Thyroid gland (tissue), 4 donors: ENCODE data around the gene DPF3. TPM values are rescaled to one million over a fixed set of nuclear protein-coding genes. Genes with fewer than 3 reads are reported as not detected.

ENCODE experiments used
- DNase-seq, 2 donors: peaks; one replicate each; pipeline ENCODE4 v3.0.0-alpha.2; 2019
- H3K27ac ChIP-seq, 3 donors: fragments of 200-600 bp; sonication (generic); 1 replicate in 2 of 3; 2 replicates in 1 of 3; pipeline ENCODE4 v1.5.1; 2016 to 2019; ENCODE audit warnings: mild to moderate bottlenecking in 1 of 3, moderate library complexity in 1 of 3
- H3K27me3 ChIP-seq: fragments of 200-600 bp; sonication (generic); one replicate; pipeline ENCODE4 v1.5.1; 2019
- H3K36me3 ChIP-seq, 2 donors: fragments of 200-600 bp; sonication (generic); one replicate each; pipeline ENCODE4 v1.5.1; 2016 to 2019
- H3K4me1 ChIP-seq, 2 donors: fragments of 200-600 bp; sonication (generic); one replicate each; pipeline ENCODE4 v1.5.1; 2017 to 2019
- H3K4me3 ChIP-seq, 3 donors: fragments of 200-600 bp; sonication (generic); replicated peaks in 1 of 3; 1 replicate in 2 of 3; 2 replicates in 1 of 3; pipeline ENCODE4 v1.5.1; 2016; ENCODE audit warnings: mild to moderate bottlenecking in 1 of 3
- H3K9me3 ChIP-seq: fragments of 200-600 bp; sonication (generic); one replicate; pipeline ENCODE4 v1.5.1; 2017
- CTCF ChIP-seq, 6 experiments: fragments of 200-600 bp in 3 of 6; fragments of 450-650 bp in 3 of 6; sonication (generic) in 3 of 6; IDR thresholded peaks; one replicate each; pipeline ENCODE4 v1.5.1; 2016 to 2019; ENCODE audit warnings: antibody characterized with exemption in 6 of 6, mild to moderate bottlenecking in 2 of 6, inconsistent platforms in 1 of 6, moderate library complexity in 1 of 6
- POLR2A ChIP-seq, 2 donors: fragments of 450-650 bp; IDR thresholded peaks; one replicate each; pipeline ENCODE4 v1.6.1; 2017; ENCODE audit warnings: antibody characterized with exemption in 2 of 2, mild to moderate bottlenecking in 2 of 2, moderate library complexity in 1 of 2
- WGBS, 2 donors: methylation state at CpG; one replicate each; pipeline ENCODE4 v1.1.5; 2017; 5-methylcytosine and 5-hydroxymethylcytosine counted together
- intact Hi-C: fragments of 100-400 bp; cut with DNase I; formaldehyde crosslinking; loops from one replicate; pipeline ENCODE4 v1.15.1; 2023
- total RNA-seq, 4 donors: library from RNA; depleted of rRNA; stranded (reverse); fragments of >200 nt; gene quantifications; one replicate each; pipeline ENCODE4 v1.2.3, GENCODE V29; 2016

Gene DPF3
- total RNA-seq, 4 donors from 2014 or later = 0.27 to 3.3 (median 1.3) TPM

GRCh38 chr14:72630374-72630773 is 263.5 kb downstream of the DPF3 start:
- no peak for DNase-seq
- intact Hi-C loops = no loop called here

GRCh38 chr14:72629534-72629933 is 264.4 kb downstream of the DPF3 start:
- TF ChIP-seq CTCF (IDR thresholded peaks at IDR 0.05) = no peak
- no peak for TF ChIP-seq POLR2A (IDR thresholded peaks at IDR 0.05)
- H3K4me3 ChIP-seq = no peak overlapping the region
- H3K27me3 ChIP-seq = no peaks in the 10 kb centered on the region
- 83 to 97% methylated on average over 2 of the region's 2 CpGs for WGBS, 2 donors
- no peaks in the 10 kb centered on the region for H3K4me1 ChIP-seq
- DNase-seq = no peak
- no peaks in the 10 kb centered on the region for H3K36me3 ChIP-seq
- intact Hi-C loops = no loop called here
- no peaks in the 10 kb centered on the region for H3K9me3 ChIP-seq
- H3K27ac ChIP-seq = no peak overlapping the region

More at GRCh38 chr14:72630374-72630773, 263.5 kb downstream of the DPF3 start:
- no peak overlapping the region for H3K27ac ChIP-seq
- 88 to 95% methylated on average over 4 of the region's 4 CpGs for WGBS, 2 donors
- no peak overlapping the region for H3K4me3 ChIP-seq
- no peaks in the 10 kb centered on the region for H3K36me3 ChIP-seq
- TF ChIP-seq POLR2A (IDR thresholded peaks at IDR 0.05) (no peak), CTCF (IDR thresholded peaks at IDR 0.05) (no peak)
- H3K4me1 ChIP-seq = no peaks in the 10 kb centered on the region
- H3K9me3 ChIP-seq = no peaks in the 10 kb centered on the region
- no peaks in the 10 kb centered on the region for H3K27me3 ChIP-seq

- H3K4me1 ChIP-seq = no peaks in the 10 kb centered on the region
Measured at GRCh38 chr14:72625689-72626088, 268.2 kb downstream of the DPF3 start.

GRCh38 chr14:72621387-72622065 is 272.4 kb downstream of the DPF3 start:
- intact Hi-C loops = no loop called here
- Histone ChIP-seq H3K27me3 (no peaks in the 10 kb centered on the region), H3K36me3 (no peaks in the 10 kb centered on the region), H3K27ac (no peak overlapping the region), H3K4me3 (no peak overlapping the region), H3K9me3 (no peaks in the 10 kb centered on the region), H3K4me1 (peaks cover 0 to 17% of the 10 kb centered on the region in 2 donors)
- 84 to 94% methylated on average over 6 of the region's 6 CpGs for WGBS, 2 donors
- no peak for DNase-seq
- no peak for TF ChIP-seq POLR2A (IDR thresholded peaks at IDR 0.05)
- TF ChIP-seq CTCF (IDR thresholded peaks at IDR 0.05) = no peak

More at GRCh38 chr14:72625689-72626088, 268.2 kb downstream of the DPF3 start:
- intact Hi-C loops = no loop called here
- TF ChIP-seq CTCF (IDR thresholded peaks at IDR 0.05) (no peak), POLR2A (IDR thresholded peaks at IDR 0.05) (no peak)
- no peak overlapping the region for H3K4me3 ChIP-seq
- no peaks in the 10 kb centered on the region for H3K9me3 ChIP-seq
- no peaks in the 10 kb centered on the region for H3K27me3 ChIP-seq
- no peak overlapping the region for H3K27ac ChIP-seq
- H3K36me3 ChIP-seq = no peaks in the 10 kb centered on the region
- DNase-seq = no peak
- WGBS, 2 donors = 93 to 94% methylated on average over 2 of the region's 2 CpGs

GRCh38 chr14:72619881-72620280 is 274.0 kb downstream of the DPF3 start:
- Histone ChIP-seq H3K36me3 (no peaks in the 10 kb centered on the region), H3K27me3 (no peaks in the 10 kb centered on the region), H3K4me1 (peaks cover 11 to 29% of the 10 kb centered on the region in 2 donors), H3K9me3 (no peaks in the 10 kb centered on the region), H3K4me3 (no peak overlapping the region), H3K27ac (no peak overlapping the region)
- DNase-seq = no peak
- TF ChIP-seq POLR2A (IDR thresholded peaks at IDR 0.05) (no peak), CTCF (IDR thresholded peaks at IDR 0.05) (no peak)
- intact Hi-C loops = no loop called here
- WGBS, 2 donors = 95 to 98% methylated on average over 10 of the region's 10 CpGs
